ENCODE data around the gene SSB. TPM values are rescaled to one million over a fixed set of nuclear protein-coding genes. Genes with fewer than 3 reads are reported as not detected.

The SSB gene
- total RNA-seq, 2 donors from 2014 or later, result 65.9 to 335 TPM

GRCh38 chr2:169775354-169775753 is 23.3 kb upstream of the SSB start:
- H3K27ac ChIP-seq, result no peak overlapping the region

GRCh38 chr2:169775765-169776164 is 22.9 kb upstream of the SSB start:
- H3K27ac ChIP-seq, result no peak overlapping the region
- no peak for ATAC-seq (ENCODE audit: insufficient number of reproducible peaks, low FRiP score, low read depth)
- no peaks in the 10 kb centered on the region for H3K9me3 ChIP-seq
- H3K36me3 ChIP-seq, result no peaks in the 10 kb centered on the region
- DNase-seq (ENCODE audit: low spot score), result no peak
- no peak for TF ChIP-seq CTCF (IDR thresholded peaks at IDR 0.05)
- H3K4me1 ChIP-seq (ENCODE audit: control insufficient read depth in 1 of 2, low read depth in 2 of 2), result no peaks in the 10 kb centered on the region
- H3K4me3 ChIP-seq, result no peak overlapping the region
- no peaks in the 10 kb centered on the region for H3K27me3 ChIP-seq (replicated peaks; ENCODE audit: insufficient read depth)

More at GRCh38 chr2:169775354-169775753, 23.3 kb upstream of the SSB start:
- ATAC-seq (ENCODE audit: insufficient number of reproducible peaks, low FRiP score, low read depth), result no peak
- no peak for TF ChIP-seq CTCF (IDR thresholded peaks at IDR 0.05)
- Histone ChIP-seq H3K36me3 (no peaks in the 10 kb centered on the region), H3K27me3 (replicated peaks; ENCODE audit: insufficient read depth) (no peaks in the 10 kb centered on the region), H3K4me1 (ENCODE audit: control insufficient read depth in 1 of 2, low read depth in 2 of 2) (no peaks in the 10 kb centered on the region), H3K4me3 (no peak overlapping the region), H3K9me3 (no peaks in the 10 kb centered on the region)
- DNase-seq (ENCODE audit: low spot score), result no peak

GRCh38 chr2:169776252-169776761 is 22.4 kb upstream of the SSB start:
- no peaks in the 10 kb centered on the region for H3K4me1 ChIP-seq (ENCODE audit: control insufficient read depth in 1 of 2, low read depth in 2 of 2)
- no peaks in the 10 kb centered on the region for H3K36me3 ChIP-seq
- H3K27me3 ChIP-seq (replicated peaks; ENCODE audit: insufficient read depth), result no peaks in the 10 kb centered on the region
- no peak overlapping the region for H3K4me3 ChIP-seq
- H3K27ac ChIP-seq, result no peak overlapping the region
- TF ChIP-seq CTCF (IDR thresholded peaks at IDR 0.05), result no peak
- H3K9me3 ChIP-seq, result no peaks in the 10 kb centered on the region
- ATAC-seq (ENCODE audit: insufficient number of reproducible peaks, low FRiP score, low read depth) (no peak), DNase-seq (ENCODE audit: low spot score) (no peak)

GRCh38 chr2:169778446-169778845 is 20.2 kb upstream of the SSB start:
- Histone ChIP-seq H3K4me3 (no peak overlapping the region), H3K4me1 (ENCODE audit: control insufficient read depth in 1 of 2, low read depth in 2 of 2) (no peaks in the 10 kb centered on the region), H3K27ac (no peak overlapping the region), H3K9me3 (no peaks in the 10 kb centered on the region), H3K36me3 (no peaks in the 10 kb centered on the region), H3K27me3 (replicated peaks; ENCODE audit: insufficient read depth) (no peaks in the 10 kb centered on the region)
- TF ChIP-seq CTCF (IDR thresholded peaks at IDR 0.05), result no peak
- DNase-seq (ENCODE audit: low spot score), result no peak
- no peak for ATAC-seq (ENCODE audit: insufficient number of reproducible peaks, low FRiP score, low read depth)

GRCh38 chr2:169781249-169782013 is 17.2 kb upstream of the SSB start:
- Histone ChIP-seq H3K4me3 (no peak overlapping the region), H3K27me3 (replicated peaks; ENCODE audit: insufficient read depth) (no peaks in the 10 kb centered on the region), H3K27ac (no peak overlapping the region), H3K4me1 (ENCODE audit: control insufficient read depth in 1 of 2, low read depth in 2 of 2) (no peaks in the 10 kb centered on the region), H3K9me3 (no peaks in the 10 kb centered on the region), H3K36me3 (no peaks in the 10 kb centered on the region)
- no peak for ATAC-seq (ENCODE audit: insufficient number of reproducible peaks, low FRiP score, low read depth)
- TF ChIP-seq CTCF (IDR thresholded peaks at IDR 0.05), result no peak
- DNase-seq (ENCODE audit: low spot score), result no peak
